Endothelial cell (in vitro differentiated cells): ENCODE data around the gene LRIG1. TPM values are rescaled to one million over a fixed set of nuclear protein-coding genes. Genes with fewer than 3 reads are reported as not detected.
"Not testable (repeated sequence)": the region's sequence is repeated elsewhere in the genome, so short reads cannot be mapped to it uniquely, and the experiment has no call there.

Source experiments
- DNase-seq: peaks from one replicate; pipeline ENCODE4 v3.0.0; 2021; ENCODE audit warnings: low spot score
- H3K27ac Mint-ChIP-seq: one replicate; pipeline ENCODE4 v1.8.0; 2021; ENCODE audit warnings: mixed read lengths, inconsistent platforms; ENCODE audit not compliant: unreplicated experiment
- H3K27me3 Mint-ChIP-seq: one replicate; pipeline ENCODE4 v1.8.0; 2021; ENCODE audit warnings: mild to moderate bottlenecking, moderate library complexity, mixed read lengths, inconsistent platforms; ENCODE audit not compliant: unreplicated experiment
- H3K36me3 Mint-ChIP-seq: one replicate; pipeline ENCODE4 v1.8.0; 2021; ENCODE audit warnings: mild to moderate bottlenecking, low read depth, mixed read lengths, inconsistent platforms; ENCODE audit not compliant: unreplicated experiment
- H3K4me1 Mint-ChIP-seq: one replicate; pipeline ENCODE4 v1.8.0; 2021; ENCODE audit warnings: mild to moderate bottlenecking, mixed read lengths, inconsistent platforms; ENCODE audit not compliant: unreplicated experiment
- H3K4me3 Mint-ChIP-seq: one replicate; pipeline ENCODE4 v1.8.0; 2021; ENCODE audit warnings: mild to moderate bottlenecking, mixed read lengths, inconsistent platforms; ENCODE audit not compliant: unreplicated experiment
- H3K9me3 Mint-ChIP-seq: one replicate; pipeline ENCODE4 v1.8.0; 2021; ENCODE audit warnings: mixed read lengths, inconsistent platforms; ENCODE audit not compliant: unreplicated experiment
- total RNA-seq: library from RNA; stranded (reverse); fragmentation: NEBNext Ultra II Directional; extraction: Animal tissue kit (Norgen Biotek cat#: 25700); gene quantifications from one replicate; pipeline ENCODE4 v1.2.1, GENCODE V29; 2021; ENCODE audit not compliant: unreplicated experiment
- TF ChIP-seq, protein P1 (sequence below): fragments of 200-600 bp; sonication (generic); IDR thresholded peaks from one replicate; pipeline ENCODE4 v1.5.0; 2021; ENCODE audit warnings: antibody characterized with exemption; ENCODE audit not compliant: unreplicated experiment

Gene LRIG1
- total RNA-seq, 1 donor from 2014 or later, result 25.1 TPM

DNA sequence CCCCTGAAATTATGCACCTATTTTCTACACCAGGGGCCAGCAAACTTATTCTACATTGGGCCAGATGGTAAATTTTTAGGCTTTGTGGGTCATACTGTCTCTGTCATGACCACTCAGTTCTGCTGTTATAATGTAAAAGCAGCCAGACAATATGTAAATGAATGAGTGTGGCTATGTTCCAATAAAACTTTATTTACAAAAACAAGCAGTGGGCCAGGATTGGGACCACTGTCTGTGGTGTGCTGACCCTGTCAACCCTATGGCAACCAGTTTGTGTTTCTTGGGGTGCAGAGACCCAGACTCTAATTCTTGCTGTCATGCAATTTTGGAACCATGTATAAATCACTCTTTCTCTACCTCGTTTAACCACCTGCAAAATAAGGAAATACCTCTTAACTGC lies 74.7 kb downstream of the LRIG1 start:
- Mint-ChIP-seq H3K9me3 (peaks cover 12% of the 10 kb centered on the region), H3K4me3 (no peak overlapping the region), H3K4me1 (peaks cover 26% of the 10 kb centered on the region), H3K27me3 (peaks cover 8% of the 10 kb centered on the region), H3K27ac (no peak overlapping the region), H3K36me3 (peaks cover 20% of the 10 kb centered on the region)
- TF ChIP-seq, protein P1, sequence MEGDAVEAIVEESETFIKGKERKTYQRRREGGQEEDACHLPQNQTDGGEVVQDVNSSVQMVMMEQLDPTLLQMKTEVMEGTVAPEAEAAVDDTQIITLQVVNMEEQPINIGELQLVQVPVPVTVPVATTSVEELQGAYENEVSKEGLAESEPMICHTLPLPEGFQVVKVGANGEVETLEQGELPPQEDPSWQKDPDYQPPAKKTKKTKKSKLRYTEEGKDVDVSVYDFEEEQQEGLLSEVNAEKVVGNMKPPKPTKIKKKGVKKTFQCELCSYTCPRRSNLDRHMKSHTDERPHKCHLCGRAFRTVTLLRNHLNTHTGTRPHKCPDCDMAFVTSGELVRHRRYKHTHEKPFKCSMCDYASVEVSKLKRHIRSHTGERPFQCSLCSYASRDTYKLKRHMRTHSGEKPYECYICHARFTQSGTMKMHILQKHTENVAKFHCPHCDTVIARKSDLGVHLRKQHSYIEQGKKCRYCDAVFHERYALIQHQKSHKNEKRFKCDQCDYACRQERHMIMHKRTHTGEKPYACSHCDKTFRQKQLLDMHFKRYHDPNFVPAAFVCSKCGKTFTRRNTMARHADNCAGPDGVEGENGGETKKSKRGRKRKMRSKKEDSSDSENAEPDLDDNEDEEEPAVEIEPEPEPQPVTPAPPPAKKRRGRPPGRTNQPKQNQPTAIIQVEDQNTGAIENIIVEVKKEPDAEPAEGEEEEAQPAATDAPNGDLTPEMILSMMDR, result no peak
- no peak for DNase-seq

DNA sequence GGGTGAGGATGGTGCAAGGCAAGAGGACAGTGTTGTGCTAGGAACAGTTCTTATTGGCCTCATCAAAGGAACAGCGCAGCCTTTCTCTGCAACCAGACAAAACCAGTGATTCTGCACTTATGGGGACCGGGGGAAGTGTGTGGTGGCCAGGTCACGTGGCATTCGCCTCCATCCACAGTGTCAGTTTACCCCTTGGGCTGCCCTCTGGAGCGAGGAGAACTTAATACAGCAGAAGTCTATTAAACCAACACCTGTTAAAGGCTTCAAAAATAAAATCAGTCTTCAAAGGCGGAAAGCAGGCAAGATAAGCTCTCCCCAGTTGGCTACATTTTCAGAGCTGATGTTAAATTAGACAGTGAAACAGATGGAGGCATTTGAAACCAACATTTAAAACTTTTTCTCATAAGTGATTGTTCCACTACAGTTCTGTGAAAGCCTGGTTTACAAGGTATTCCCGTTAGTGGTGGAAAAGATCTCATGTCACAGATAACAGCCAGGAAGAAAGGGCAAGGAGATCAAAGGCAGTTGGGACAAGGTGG lies 75.2 kb downstream of the LRIG1 start:
- Mint-ChIP-seq H3K4me3 (no peak overlapping the region), H3K9me3 (peaks cover 17% of the 10 kb centered on the region), H3K36me3 (peaks cover 25% of the 10 kb centered on the region), H3K27me3 (peaks cover 8% of the 10 kb centered on the region), H3K27ac (no peak overlapping the region), H3K4me1 (peaks cover 26% of the 10 kb centered on the region)
- TF ChIP-seq, protein P1, result no peak
- DNase-seq, result no peak

DNA sequence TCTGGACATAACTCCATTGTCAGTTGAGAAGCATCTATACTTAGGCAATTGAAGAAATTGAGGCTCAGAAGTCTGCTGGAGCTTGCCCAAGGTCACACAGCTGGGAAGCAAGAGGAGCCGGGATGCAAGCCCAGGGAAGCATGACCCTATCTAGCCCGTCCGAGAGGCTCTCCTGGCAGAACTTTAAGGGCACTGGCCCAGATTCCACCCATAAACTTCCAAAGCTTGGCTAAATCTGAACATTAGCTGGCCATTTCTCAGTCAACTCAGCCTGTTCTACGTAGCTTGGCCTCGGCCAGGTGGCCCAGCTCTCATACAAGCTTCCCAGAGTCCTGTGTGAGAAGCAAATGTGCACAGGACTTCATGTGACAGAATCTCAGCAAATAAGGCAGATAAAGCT lies 75.8 kb downstream of the LRIG1 start:
- peaks cover 31% of the 10 kb centered on the region for H3K36me3 Mint-ChIP-seq
- H3K27me3 Mint-ChIP-seq, result peaks cover 8% of the 10 kb centered on the region
- H3K9me3 Mint-ChIP-seq, result peaks cover 23% of the 10 kb centered on the region
- H3K27ac Mint-ChIP-seq, result no peak overlapping the region
- peaks cover 26% of the 10 kb centered on the region for H3K4me1 Mint-ChIP-seq
- TF ChIP-seq, protein P1, result no peak
- H3K4me3 Mint-ChIP-seq, result no peak overlapping the region
- DNase-seq, result no peak

DNA sequence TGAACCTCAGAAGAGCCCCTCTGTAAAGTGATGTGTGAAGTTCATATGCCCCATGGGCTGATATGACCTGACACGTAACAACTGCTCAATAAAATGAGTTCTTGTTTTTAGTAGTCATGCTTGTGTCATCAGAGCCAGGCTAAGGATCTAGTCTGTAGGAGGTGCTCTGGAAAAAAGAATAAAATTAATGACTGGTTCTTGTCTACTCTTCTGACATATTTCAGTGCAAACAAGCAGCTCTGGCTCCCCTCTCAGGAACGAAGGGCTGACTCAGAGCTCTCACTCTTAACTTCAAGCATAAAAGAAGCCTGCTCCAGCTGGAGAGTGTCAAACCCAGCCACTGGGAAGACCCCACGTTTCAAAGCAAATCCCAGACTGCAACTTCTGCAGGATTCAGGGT lies 77.0 kb downstream of the LRIG1 start:
- Mint-ChIP-seq H3K9me3 (peaks cover 26% of the 10 kb centered on the region), H3K27ac (no peak overlapping the region), H3K4me1 (peaks cover 17% of the 10 kb centered on the region), H3K4me3 (no peak overlapping the region), H3K27me3 (peaks cover 7% of the 10 kb centered on the region), H3K36me3 (peaks cover 39% of the 10 kb centered on the region)
- DNase-seq, result no peak
- TF ChIP-seq, protein P1, result no peak

DNA sequence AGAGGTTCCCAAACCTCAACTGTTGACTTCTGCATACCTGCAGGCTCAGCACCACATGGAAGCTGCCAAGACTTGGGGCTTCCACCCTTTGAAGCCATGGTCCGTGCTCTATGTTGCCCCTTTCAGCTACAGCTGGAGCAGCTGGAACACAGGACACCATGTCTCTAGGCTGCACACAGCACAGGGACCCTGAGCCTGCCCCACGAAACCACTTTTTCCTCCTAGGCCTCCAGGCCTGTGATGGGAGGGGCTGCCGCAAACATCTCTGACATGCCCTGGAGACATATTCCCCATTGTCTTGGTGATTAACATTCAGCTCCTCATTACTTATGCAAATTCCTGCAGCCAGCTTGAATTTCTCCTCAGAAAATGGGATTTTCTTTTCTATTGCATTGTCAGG lies 78.9 kb downstream of the LRIG1 start:
- Mint-ChIP-seq H3K9me3 (peaks cover 26% of the 10 kb centered on the region), H3K36me3 (peaks cover 49% of the 10 kb centered on the region), H3K4me1 (peaks cover 11% of the 10 kb centered on the region)
- H3K4me3 Mint-ChIP-seq, H3K27ac Mint-ChIP-seq, H3K27me3 Mint-ChIP-seq, DNase-seq: not testable (repeated sequence)

DNA sequence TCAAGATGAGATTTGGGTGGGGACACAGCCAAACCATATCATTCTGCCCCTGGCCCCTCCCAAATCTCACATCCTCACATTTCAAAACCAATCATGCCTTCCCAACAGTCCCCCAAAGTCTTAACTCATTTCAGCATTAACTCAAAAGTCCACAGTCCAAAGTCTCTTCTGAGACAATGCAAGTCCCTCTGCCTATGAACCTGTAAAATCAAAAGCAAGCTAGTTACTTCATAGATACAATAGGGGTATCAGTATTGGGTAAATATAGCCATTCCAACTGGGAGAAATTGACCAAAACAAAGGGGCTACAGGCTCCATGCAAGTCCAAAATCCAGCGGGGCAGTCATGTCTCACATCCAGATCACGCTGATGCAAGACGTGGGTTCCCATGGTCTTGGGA lies 79.7 kb downstream of the LRIG1 start:
- H3K4me1 Mint-ChIP-seq, result peaks cover 14% of the 10 kb centered on the region
- not testable (repeated sequence) for H3K27ac Mint-ChIP-seq, H3K4me3 Mint-ChIP-seq, H3K27me3 Mint-ChIP-seq, DNase-seq
- peaks cover 52% of the 10 kb centered on the region for H3K36me3 Mint-ChIP-seq
- H3K9me3 Mint-ChIP-seq, result peaks cover 26% of the 10 kb centered on the region
